Gastroesophageal sphincter (tissue), 4 donors: Measurements from ENCODE around the gene PTS. TPM values are rescaled to one million over a fixed set of nuclear protein-coding genes. Genes with fewer than 3 reads are reported as not detected.

Experiments used
- ATAC-seq: fragments of 150-250 bp; one replicate; pipeline ENCODE4 v1.9.1; 2016; ENCODE audit warnings: mild to moderate bottlenecking, moderate library complexity
- H3K27ac ChIP-seq, 4 donors: fragments of 200-600 bp; sonication (generic) in 3 of 4; 1 replicate in 3 of 4; 2 replicates in 1 of 4; pipeline ENCODE4 v1.5.1; 2016 to 2019
- H3K27me3 ChIP-seq: fragments of 200-600 bp; sonication (generic); one replicate; pipeline ENCODE4 v1.5.1; 2019
- H3K36me3 ChIP-seq, 2 donors: fragments of 200-600 bp; sonication (generic); one replicate each; pipeline ENCODE4 v1.5.1; 2019; ENCODE audit warnings: control low read depth in 1 of 2
- H3K4me1 ChIP-seq, 3 donors: fragments of 200-600 bp; sonication (generic); 1 replicate in 2 of 3; 2 replicates in 1 of 3; pipeline ENCODE4 v1.5.1; 2016 to 2019; ENCODE audit warnings: control low read depth in 2 of 3
- H3K4me3 ChIP-seq, 2 donors: fragments of 200-600 bp; sonication (generic); one replicate each; pipeline ENCODE4 v1.5.1; 2019; ENCODE audit warnings: mild to moderate bottlenecking in 1 of 2, moderate library complexity in 1 of 2
- H3K9me3 ChIP-seq, 3 donors: fragments of 200-600 bp; sonication (generic); one replicate each; pipeline ENCODE4 v1.5.1; 2017 to 2019; ENCODE audit warnings: control low read depth in 2 of 3
- EP300 ChIP-seq: sonication (generic); formaldehyde crosslinking; IDR thresholded peaks from one replicate; pipeline ENCODE4 v1.6.1; 2017; ENCODE audit warnings: antibody characterized with exemption, mild to moderate bottlenecking
- POLR2A ChIP-seq, 2 donors: fragments of 450-650 bp; IDR thresholded peaks; one replicate each; pipeline ENCODE4 v1.6.1; 2017; ENCODE audit warnings: antibody characterized with exemption in 2 of 2, mild to moderate bottlenecking in 2 of 2, moderate library complexity in 1 of 2
- POLR2AphosphoS5 ChIP-seq: sonication (generic); formaldehyde crosslinking; IDR thresholded peaks from one replicate; pipeline ENCODE4 v1.6.1; 2017; ENCODE audit warnings: antibody characterized with exemption
- WGBS, 2 donors: methylation state at CpG; one replicate each; pipeline ENCODE4 v1.1.5; 2018; ENCODE audit warnings: low coverage in 1 of 2; 5-methylcytosine and 5-hydroxymethylcytosine counted together
- total RNA-seq, 4 donors: library from RNA; depleted of rRNA; stranded (reverse); fragments of >200 nt; gene quantifications; one replicate each; pipeline ENCODE4 v1.1.0, GENCODE V29; 2016
- TF ChIP-seq, protein P1 (sequence below), 4 experiments: fragments of 200-600 bp in 2 of 4; fragments of 450-650 bp in 2 of 4; sonication (generic) in 1 of 4; IDR thresholded peaks; one replicate each; pipeline ENCODE4 v1.5.1; 2017 to 2019; ENCODE audit warnings: antibody characterized with exemption in 4 of 4, mild to moderate bottlenecking in 2 of 4, moderate library complexity in 2 of 4

Gene PTS
- total RNA-seq, 4 donors from 2014 or later: 19.4 to 38.1 (median 23.3) TPM

- no peak overlapping the region for H3K27ac ChIP-seq
- 84 to 100% methylated on average over 2 to 5 of the region's 5 CpGs for WGBS, 2 donors
- TF ChIP-seq EP300 (no peak), POLR2AphosphoS5 (no peak), POLR2A (IDR thresholded peaks at IDR 0.05) (no peak)
- TF ChIP-seq, protein P1, sequence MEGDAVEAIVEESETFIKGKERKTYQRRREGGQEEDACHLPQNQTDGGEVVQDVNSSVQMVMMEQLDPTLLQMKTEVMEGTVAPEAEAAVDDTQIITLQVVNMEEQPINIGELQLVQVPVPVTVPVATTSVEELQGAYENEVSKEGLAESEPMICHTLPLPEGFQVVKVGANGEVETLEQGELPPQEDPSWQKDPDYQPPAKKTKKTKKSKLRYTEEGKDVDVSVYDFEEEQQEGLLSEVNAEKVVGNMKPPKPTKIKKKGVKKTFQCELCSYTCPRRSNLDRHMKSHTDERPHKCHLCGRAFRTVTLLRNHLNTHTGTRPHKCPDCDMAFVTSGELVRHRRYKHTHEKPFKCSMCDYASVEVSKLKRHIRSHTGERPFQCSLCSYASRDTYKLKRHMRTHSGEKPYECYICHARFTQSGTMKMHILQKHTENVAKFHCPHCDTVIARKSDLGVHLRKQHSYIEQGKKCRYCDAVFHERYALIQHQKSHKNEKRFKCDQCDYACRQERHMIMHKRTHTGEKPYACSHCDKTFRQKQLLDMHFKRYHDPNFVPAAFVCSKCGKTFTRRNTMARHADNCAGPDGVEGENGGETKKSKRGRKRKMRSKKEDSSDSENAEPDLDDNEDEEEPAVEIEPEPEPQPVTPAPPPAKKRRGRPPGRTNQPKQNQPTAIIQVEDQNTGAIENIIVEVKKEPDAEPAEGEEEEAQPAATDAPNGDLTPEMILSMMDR (IDR thresholded peaks at IDR 0.05): no peak
- no peaks in the 10 kb centered on the region for H3K4me1 ChIP-seq
- no peak overlapping the region for H3K4me3 ChIP-seq
- H3K36me3 ChIP-seq: no peaks in the 10 kb centered on the region
- no peaks in the 10 kb centered on the region for H3K9me3 ChIP-seq
- H3K27me3 ChIP-seq: no peaks in the 10 kb centered on the region
- no peak for ATAC-seq
These were observed 42.2 kb downstream of the PTS start for GRCh38 chr11:112268406-112268805.

DNA sequence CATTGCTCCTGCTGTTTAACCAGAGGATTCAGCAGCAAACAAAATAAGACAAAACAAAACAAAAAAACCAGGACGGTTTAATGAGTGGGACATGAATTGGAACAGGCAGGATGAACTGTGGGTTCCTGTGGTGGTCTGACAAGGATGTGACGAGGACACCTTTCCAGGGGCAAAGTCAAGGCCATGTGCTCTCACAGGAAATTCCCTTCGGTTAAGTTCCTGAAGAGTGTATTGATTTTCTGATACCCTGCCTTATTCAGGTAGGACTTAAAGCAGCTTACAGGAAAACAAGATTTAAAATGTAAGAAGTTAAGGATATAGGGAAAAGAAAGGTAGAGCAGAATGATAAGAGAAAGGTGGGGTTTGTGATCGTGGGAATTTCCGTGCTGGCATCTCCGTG lies 42.9 kb downstream of the PTS start:
- no peak for TF ChIP-seq EP300
- TF ChIP-seq POLR2AphosphoS5: no peak
- TF ChIP-seq POLR2A (IDR thresholded peaks at IDR 0.05): no peak
- TF ChIP-seq, protein P1 (IDR thresholded peaks at IDR 0.05): no peak
- Histone ChIP-seq H3K4me3 (no peak overlapping the region), H3K27me3 (no peaks in the 10 kb centered on the region), H3K27ac (no peak overlapping the region), H3K9me3 (no peaks in the 10 kb centered on the region), H3K4me1 (no peaks in the 10 kb centered on the region), H3K36me3 (no peaks in the 10 kb centered on the region)
- ATAC-seq: no peak
- WGBS, 2 donors: 54 to 80% methylated on average over 3 to 6 of the region's 6 CpGs

DNA sequence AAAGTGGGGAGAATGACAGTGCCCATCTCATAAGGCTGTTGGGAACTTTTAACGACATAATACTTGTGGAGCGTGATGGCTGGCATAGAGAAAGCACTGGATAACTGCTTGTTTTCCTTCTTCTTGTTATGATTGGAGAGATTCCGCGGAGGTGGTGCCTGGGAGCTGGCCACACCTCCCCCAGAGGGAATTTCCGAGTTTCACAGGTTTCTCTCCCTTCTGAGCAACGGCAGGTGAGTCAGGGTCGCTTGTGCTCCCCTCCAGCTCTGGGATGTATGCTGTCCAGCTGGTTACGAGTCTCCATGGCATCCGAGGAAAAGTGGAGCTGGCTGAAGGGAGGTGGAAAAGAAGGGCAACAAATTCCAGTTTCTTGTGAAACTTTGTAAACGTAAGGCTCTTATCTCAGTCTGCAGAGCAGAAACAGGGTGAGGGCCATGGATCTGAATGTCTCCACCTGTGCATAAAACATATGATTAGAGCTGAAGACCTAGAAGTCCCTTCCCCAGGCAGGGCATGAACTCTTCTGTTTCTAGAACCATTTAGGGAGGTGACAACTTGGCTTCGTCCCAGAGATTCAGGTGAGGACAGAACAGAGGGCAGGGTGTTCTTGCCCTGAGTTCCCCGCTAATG lies 44.4 kb downstream of the PTS start:
- Histone ChIP-seq H3K4me3 (no peak overlapping the region), H3K36me3 (no peaks in the 10 kb centered on the region), H3K9me3 (no peaks in the 10 kb centered on the region), H3K4me1 (no peaks in the 10 kb centered on the region), H3K27me3 (no peaks in the 10 kb centered on the region), H3K27ac (no peak overlapping the region)
- WGBS, 2 donors: 70 to 79% methylated on average over 5 of the region's 12 CpGs
- TF ChIP-seq EP300 (no peak), POLR2A (IDR thresholded peaks at IDR 0.05) (no peak), POLR2AphosphoS5 (no peak)
- TF ChIP-seq, protein P1 (IDR thresholded peaks at IDR 0.05): no peak
- ATAC-seq: no peak

DNA sequence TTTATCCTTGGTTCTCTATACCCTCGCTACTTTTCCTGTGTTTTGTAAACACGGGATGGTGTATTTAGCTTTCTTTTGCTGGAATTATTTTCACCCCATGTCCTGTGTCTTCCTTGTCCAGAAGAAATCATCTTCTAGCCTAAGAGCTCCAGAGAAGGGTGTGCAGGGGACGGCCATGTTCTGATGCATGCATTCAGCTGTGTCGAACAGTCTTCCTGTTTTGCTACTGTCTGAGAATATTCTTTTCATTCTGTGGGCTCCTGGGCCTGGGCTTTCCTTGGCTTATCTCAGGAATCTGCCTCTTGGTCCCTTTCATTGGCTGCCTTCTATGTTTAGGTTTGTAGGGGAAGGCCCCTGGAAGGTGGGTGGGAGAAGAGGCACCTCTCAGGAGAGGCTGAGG lies 45.0 kb downstream of the PTS start:
- Histone ChIP-seq H3K4me1 (no peaks in the 10 kb centered on the region), H3K27ac (no peak overlapping the region), H3K27me3 (no peaks in the 10 kb centered on the region), H3K4me3 (no peak overlapping the region), H3K9me3 (no peaks in the 10 kb centered on the region), H3K36me3 (no peaks in the 10 kb centered on the region)
- TF ChIP-seq POLR2A (IDR thresholded peaks at IDR 0.05): no peak
- TF ChIP-seq POLR2AphosphoS5: no peak
- TF ChIP-seq, protein P1 (IDR thresholded peaks at IDR 0.05): no peak
- TF ChIP-seq EP300: no peak
- 91 to 92% methylated on average over 2 to 4 of the region's 4 CpGs for WGBS, 2 donors
- ATAC-seq: no peak

DNA sequence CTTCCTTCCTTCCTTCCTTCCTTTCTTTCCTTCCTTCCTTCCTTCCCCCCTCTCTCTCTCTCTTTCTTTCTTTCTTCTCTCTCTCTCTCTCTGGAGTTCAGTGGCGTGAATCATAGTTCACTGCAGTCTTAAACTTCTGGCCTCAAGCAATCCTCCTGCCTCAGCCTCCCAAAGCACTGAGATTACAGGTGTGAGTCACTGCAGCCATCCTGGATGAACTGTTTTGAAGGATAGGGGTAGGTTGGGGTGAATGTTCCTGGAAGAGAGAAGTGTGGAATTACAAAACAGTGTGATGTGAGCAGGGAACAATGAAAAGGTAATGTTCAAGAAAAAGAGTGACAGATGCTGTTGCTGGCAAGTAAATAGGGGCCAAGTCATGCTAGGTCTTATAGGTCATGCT lies 46.8 kb downstream of the PTS start:
- ATAC-seq: no peak
- no peaks in the 10 kb centered on the region for H3K36me3 ChIP-seq
- H3K9me3 ChIP-seq: no peaks in the 10 kb centered on the region
- H3K4me3 ChIP-seq: no peak overlapping the region
- no peak overlapping the region for H3K27ac ChIP-seq
- H3K4me1 ChIP-seq: no peaks in the 10 kb centered on the region
- WGBS, 2 donors: 86% methylated on average over 1 of the region's 1 CpG; no CpG with 5 or more reads in 1 of the 2 donors
- TF ChIP-seq, protein P1 (IDR thresholded peaks at IDR 0.05): no peak
- TF ChIP-seq EP300 (no peak), POLR2AphosphoS5 (no peak), POLR2A (IDR thresholded peaks at IDR 0.05) (no peak)
- H3K27me3 ChIP-seq: no peaks in the 10 kb centered on the region
